Gastrocnemius medialis (tissue), 4 donors: ENCODE measurements around the gene PTPRE.

Source experiments
- CTCF ChIP-seq, 5 experiments: fragments of 450-650 bp in 3 of 5; fragments of 200-600 bp in 2 of 5; sonication (generic) in 2 of 5; IDR thresholded peaks in 4 of 5; conservative IDR thresholded peaks in 1 of 5; 1 replicate in 4 of 5; 2 replicates in 1 of 5; pipeline ENCODE4 v1.5.1; 2016 to 2019; ENCODE audit warnings: antibody characterized with exemption in 5 of 5, mild to moderate bottlenecking in 3 of 5, moderate library complexity in 3 of 5
- POLR2A ChIP-seq, 2 donors: fragments of 450-650 bp; IDR thresholded peaks; one replicate each; pipeline ENCODE4 v1.6.1; 2017; ENCODE audit warnings: antibody characterized with exemption in 2 of 2, mild to moderate bottlenecking in 2 of 2, moderate library complexity in 2 of 2

GRCh38 chr10:127945948-127946711 is 39.2 kb downstream of the PTPRE start:
- TF ChIP-seq CTCF (IDR thresholded peaks at IDR 0.05 in 4 of 5, conservative IDR thresholded peaks at IDR 0.05 in 1 of 5) (no peak), POLR2A (IDR thresholded peaks at IDR 0.05) (no peak)
